Neural progenitor cell (in vitro differentiated cells): ENCODE measurements around the gene R3HDM4. TPM values are rescaled to one million over a fixed set of nuclear protein-coding genes. Genes with fewer than 3 reads are reported as not detected.

ENCODE experiments used
- DNase-seq: peaks from one replicate; pipeline ENCODE4 v3.0.0-alpha.2; 2016; ENCODE audit warnings: low spot score
- H2AFZ ChIP-seq: fragments of 200-600 bp; sonication (generic); replicated peaks from 2 replicates; pipeline ENCODE4 v1.6.1; 2016; ENCODE audit warnings: antibody characterized with exemption
- H3F3A ChIP-seq: fragments of 200-600 bp; sonication (generic); 2 replicates; pipeline ENCODE4 v1.6.1; 2016; ENCODE audit warnings: antibody characterized with exemption, low read depth
- H3K27ac ChIP-seq: fragments of 200-600 bp; sonication (generic); 2 replicates; pipeline ENCODE4 v1.5.1; 2016; ENCODE audit warnings: mild to moderate bottlenecking
- H3K27me3 ChIP-seq: fragments of 200-600 bp; sonication (generic); 2 replicates; pipeline ENCODE4 v1.6.1; 2016; ENCODE audit warnings: mild to moderate bottlenecking, moderate library complexity
- H3K36me3 ChIP-seq: fragments of 200-600 bp; sonication (generic); 2 replicates; pipeline ENCODE4 v1.5.1; 2016
- H3K4me1 ChIP-seq: fragments of 200-600 bp; sonication (generic); 2 replicates; pipeline ENCODE4 v1.6.1; 2016; ENCODE audit warnings: mixed run types
- H3K4me2 ChIP-seq: fragments of 200-600 bp; sonication (generic); 2 replicates; pipeline ENCODE4 v1.6.1; 2016
- H3K4me3 ChIP-seq: fragments of 200-600 bp; sonication (generic); 2 replicates; pipeline ENCODE4 v1.5.1; 2016
- H3K79me2 ChIP-seq: fragments of 200-600 bp; sonication (generic); 2 replicates; pipeline ENCODE4 v1.6.1; 2016; ENCODE audit warnings: low read depth
- H3K9ac ChIP-seq: fragments of 200-600 bp; sonication (generic); 2 replicates; pipeline ENCODE4 v1.6.1; 2016
- H3K9me3 ChIP-seq: fragments of 200-600 bp; sonication (generic); 2 replicates; pipeline ENCODE4 v1.5.1; 2016; ENCODE audit warnings: low read depth
- H4K20me1 ChIP-seq: fragments of 200-600 bp; sonication (generic); 2 replicates; pipeline ENCODE4 v1.6.1; 2016; ENCODE audit warnings: low read depth
- H3K27ac Mint-ChIP-seq: 3 replicates; pipeline ENCODE4 v1.8.0; 2021; ENCODE audit warnings: mixed read lengths
- H3K27me3 Mint-ChIP-seq: 2 replicates; pipeline ENCODE4 v1.8.0; 2022; ENCODE audit warnings: low read depth, mild to moderate bottlenecking, inconsistent platforms, moderate library complexity, mixed read lengths; ENCODE audit not compliant: insufficient read depth
- H3K36me3 Mint-ChIP-seq: 3 replicates; pipeline ENCODE4 v1.8.0; 2021; ENCODE audit warnings: mixed read lengths
- H3K4me1 Mint-ChIP-seq: 3 replicates; pipeline ENCODE4 v1.8.0; 2021; ENCODE audit warnings: mixed read lengths
- H3K4me3 Mint-ChIP-seq: 3 replicates; pipeline ENCODE4 v1.8.0; 2021; ENCODE audit warnings: mild to moderate bottlenecking, moderate library complexity, mixed read lengths
- H3K9me3 Mint-ChIP-seq: 3 replicates; pipeline ENCODE4 v1.8.0; 2020; ENCODE audit warnings: mixed read lengths
- EZH2 ChIP-seq: fragments of 200-600 bp; sonication (generic); IDR thresholded peaks from 2 replicates; pipeline ENCODE4 v1.6.1; 2017; ENCODE audit warnings: antibody characterized with exemption, mild to moderate bottlenecking, moderate library complexity
- EZH2phosphoT487 ChIP-seq: fragments of 200-600 bp; sonication (generic); IDR thresholded peaks from 2 replicates; pipeline ENCODE4 v1.6.1; 2017; ENCODE audit warnings: antibody characterized with exemption
- total RNA-seq: library from RNA; depleted of rRNA; stranded (reverse); fragments of >200 nt; gene quantifications from 2 replicates; pipeline ENCODE4 v1.2.3, GENCODE V29; 2015; ENCODE audit warnings: low replicate concordance
- TF ChIP-seq, protein P1 (sequence below): fragments of 200-600 bp; sonication (generic); IDR thresholded peaks from 2 replicates; pipeline ENCODE4 v1.5.1; 2017; ENCODE audit warnings: antibody characterized with exemption, mild to moderate bottlenecking

Gene R3HDM4
- total RNA-seq, 1 donor from 2014 or later, result 22.7 TPM

DNA sequence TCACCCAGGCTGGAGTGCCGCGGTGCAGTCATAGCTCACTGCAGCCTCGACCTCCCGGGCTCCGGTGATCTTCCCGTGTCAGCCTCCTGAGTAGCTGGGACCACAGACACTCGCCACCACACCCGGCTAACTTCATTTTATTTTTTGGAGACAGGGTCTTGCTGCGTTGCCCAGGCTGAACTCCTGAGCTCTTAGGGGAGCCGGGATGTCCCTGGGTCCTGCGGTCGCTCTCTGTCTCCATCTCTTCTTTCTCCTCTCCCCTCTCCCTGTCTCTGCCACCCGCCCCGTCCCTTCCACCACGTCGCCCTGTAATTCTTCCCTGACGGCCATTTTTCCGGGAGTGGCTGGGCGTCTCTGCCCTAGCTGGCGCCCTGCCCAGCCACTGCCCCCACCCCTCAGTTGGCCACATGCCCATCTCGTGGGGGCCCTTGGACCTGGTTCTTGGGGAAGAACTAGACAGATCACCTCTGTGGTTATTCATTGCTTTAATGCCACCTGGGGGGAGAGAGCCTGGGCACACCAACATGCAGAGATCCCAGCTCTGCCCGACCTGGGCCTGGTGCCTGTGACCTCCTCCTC is 31.7 kb upstream of the R3HDM4 start:
- Mint-ChIP-seq H3K9me3 (no peaks in the 10 kb centered on the region), H3K27ac (no peak overlapping the region), H3K36me3 (peaks cover 17% of the 10 kb centered on the region), H3K4me3 (no peak overlapping the region), H3K27me3 (peaks cover 8% of the 10 kb centered on the region), H3K4me1 (peaks cover 10% of the 10 kb centered on the region)
- H3K4me3 ChIP-seq, result no peak overlapping the region
- no peaks in the 10 kb centered on the region for H3F3A ChIP-seq
- no peaks in the 10 kb centered on the region for H3K4me1 ChIP-seq
- TF ChIP-seq EZH2phosphoT487, result no peak
- no peak for TF ChIP-seq EZH2
- no peak overlapping the region for H3K27ac ChIP-seq
- H3K9me3 ChIP-seq, result no peaks in the 10 kb centered on the region
- no peaks in the 10 kb centered on the region for H3K27me3 ChIP-seq
- H2AFZ ChIP-seq, result no peak overlapping the region
- no peaks in the 10 kb centered on the region for H3K36me3 ChIP-seq
- H3K4me2 ChIP-seq, result no peak overlapping the region
- peaks cover 89% of the 10 kb centered on the region for H3K79me2 ChIP-seq
- peaks cover 95% of the 10 kb centered on the region for H4K20me1 ChIP-seq
- H3K9ac ChIP-seq, result no peak overlapping the region
- no peak for DNase-seq

DNA sequence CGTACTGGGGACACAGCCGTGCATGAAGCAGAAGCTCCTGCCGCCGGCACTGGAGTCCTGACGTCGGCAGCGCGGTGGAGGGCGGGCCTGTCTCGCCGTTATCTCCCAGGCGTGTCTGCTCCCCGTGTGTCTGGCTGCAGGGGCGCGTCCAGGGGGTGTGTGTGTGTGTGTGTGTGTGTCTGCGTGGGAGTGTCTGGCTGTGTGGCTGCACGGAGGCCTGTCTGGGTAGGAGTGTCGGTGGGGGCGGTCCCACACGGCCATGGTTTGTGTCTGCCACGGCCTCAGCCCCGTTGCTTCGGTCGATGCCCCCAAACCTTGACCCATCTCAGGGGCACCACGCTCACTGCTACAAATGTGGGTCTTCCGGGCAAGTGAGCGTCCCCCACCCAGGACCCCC is 31.1 kb upstream of the R3HDM4 start:
- H3K79me2 ChIP-seq, result peaks cover 95% of the 10 kb centered on the region

DNA sequence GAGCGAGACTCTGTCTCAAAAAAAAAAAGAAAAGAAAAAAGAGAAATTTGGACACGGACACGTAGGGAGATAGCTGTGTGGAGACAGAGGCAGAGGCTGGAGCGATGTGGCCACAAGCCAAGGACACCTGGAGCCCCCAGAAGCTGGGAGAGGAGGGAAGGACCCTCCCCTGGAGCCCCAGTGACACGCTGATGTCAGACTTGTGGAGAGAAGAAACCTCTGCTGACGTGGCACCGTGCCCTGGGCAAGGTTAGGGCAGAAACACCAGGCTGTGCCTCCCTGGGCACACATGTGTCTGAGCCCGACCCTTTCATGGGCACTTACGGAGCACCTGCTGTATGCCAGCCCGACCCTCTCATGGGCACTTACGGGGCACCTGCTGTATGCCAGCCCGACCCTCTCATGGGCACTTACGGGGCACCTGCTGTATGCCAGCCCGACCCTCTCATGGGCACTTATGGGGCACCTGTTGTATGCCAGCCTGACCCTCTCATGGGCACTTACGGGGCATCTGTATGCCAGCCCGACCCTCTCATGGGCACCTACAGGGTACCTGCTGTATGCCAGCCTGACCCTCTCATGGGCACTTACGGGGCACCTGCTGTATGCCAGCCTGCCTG is 30.6 kb upstream of the R3HDM4 start:
- Histone ChIP-seq H3F3A (no peaks in the 10 kb centered on the region), H3K27me3 (no peaks in the 10 kb centered on the region), H2AFZ (no peak overlapping the region), H3K4me2 (no peak overlapping the region), H3K9ac (no peak overlapping the region), H3K79me2 (peaks cover 96% of the 10 kb centered on the region), H3K4me1 (no peaks in the 10 kb centered on the region), H3K9me3 (no peaks in the 10 kb centered on the region), H3K27ac (no peak overlapping the region), H4K20me1 (peaks cover 93% of the 10 kb centered on the region), H3K36me3 (no peaks in the 10 kb centered on the region), H3K4me3 (no peak overlapping the region)
- H3K4me1 Mint-ChIP-seq, result peaks cover 10% of the 10 kb centered on the region
- H3K27me3 Mint-ChIP-seq, result peaks cover 8% of the 10 kb centered on the region
- no peak for DNase-seq
- H3K27ac Mint-ChIP-seq, result no peak overlapping the region
- TF ChIP-seq EZH2 (no peak), EZH2phosphoT487 (no peak)
- TF ChIP-seq, protein P1, sequence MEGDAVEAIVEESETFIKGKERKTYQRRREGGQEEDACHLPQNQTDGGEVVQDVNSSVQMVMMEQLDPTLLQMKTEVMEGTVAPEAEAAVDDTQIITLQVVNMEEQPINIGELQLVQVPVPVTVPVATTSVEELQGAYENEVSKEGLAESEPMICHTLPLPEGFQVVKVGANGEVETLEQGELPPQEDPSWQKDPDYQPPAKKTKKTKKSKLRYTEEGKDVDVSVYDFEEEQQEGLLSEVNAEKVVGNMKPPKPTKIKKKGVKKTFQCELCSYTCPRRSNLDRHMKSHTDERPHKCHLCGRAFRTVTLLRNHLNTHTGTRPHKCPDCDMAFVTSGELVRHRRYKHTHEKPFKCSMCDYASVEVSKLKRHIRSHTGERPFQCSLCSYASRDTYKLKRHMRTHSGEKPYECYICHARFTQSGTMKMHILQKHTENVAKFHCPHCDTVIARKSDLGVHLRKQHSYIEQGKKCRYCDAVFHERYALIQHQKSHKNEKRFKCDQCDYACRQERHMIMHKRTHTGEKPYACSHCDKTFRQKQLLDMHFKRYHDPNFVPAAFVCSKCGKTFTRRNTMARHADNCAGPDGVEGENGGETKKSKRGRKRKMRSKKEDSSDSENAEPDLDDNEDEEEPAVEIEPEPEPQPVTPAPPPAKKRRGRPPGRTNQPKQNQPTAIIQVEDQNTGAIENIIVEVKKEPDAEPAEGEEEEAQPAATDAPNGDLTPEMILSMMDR, result no peak
- H3K4me3 Mint-ChIP-seq, result no peak overlapping the region
- H3K36me3 Mint-ChIP-seq, result peaks cover 19% of the 10 kb centered on the region
- no peaks in the 10 kb centered on the region for H3K9me3 Mint-ChIP-seq

More for the DNA sequence above, 31.1 kb upstream of the R3HDM4 start:
- Mint-ChIP-seq H3K27ac (no peak overlapping the region), H3K27me3 (peaks cover 8% of the 10 kb centered on the region), H3K4me3 (no peak overlapping the region), H3K9me3 (no peaks in the 10 kb centered on the region), H3K36me3 (peaks cover 19% of the 10 kb centered on the region), H3K4me1 (peaks cover 10% of the 10 kb centered on the region)
- no peak for DNase-seq
- TF ChIP-seq EZH2phosphoT487, result no peak
- TF ChIP-seq, protein P1, result no peak
- TF ChIP-seq EZH2, result no peak
- H3K4me2 ChIP-seq, result no peak overlapping the region
- no peaks in the 10 kb centered on the region for H3K4me1 ChIP-seq
- no peaks in the 10 kb centered on the region for H3K9me3 ChIP-seq
- no peak overlapping the region for H3K4me3 ChIP-seq
- peaks cover 95% of the 10 kb centered on the region for H4K20me1 ChIP-seq
- H3K27ac ChIP-seq, result no peak overlapping the region
- no peaks in the 10 kb centered on the region for H3F3A ChIP-seq
- no peaks in the 10 kb centered on the region for H3K36me3 ChIP-seq
- H3K27me3 ChIP-seq, result no peaks in the 10 kb centered on the region
- H2AFZ ChIP-seq, result no peak overlapping the region
- H3K9ac ChIP-seq, result no peak overlapping the region

DNA sequence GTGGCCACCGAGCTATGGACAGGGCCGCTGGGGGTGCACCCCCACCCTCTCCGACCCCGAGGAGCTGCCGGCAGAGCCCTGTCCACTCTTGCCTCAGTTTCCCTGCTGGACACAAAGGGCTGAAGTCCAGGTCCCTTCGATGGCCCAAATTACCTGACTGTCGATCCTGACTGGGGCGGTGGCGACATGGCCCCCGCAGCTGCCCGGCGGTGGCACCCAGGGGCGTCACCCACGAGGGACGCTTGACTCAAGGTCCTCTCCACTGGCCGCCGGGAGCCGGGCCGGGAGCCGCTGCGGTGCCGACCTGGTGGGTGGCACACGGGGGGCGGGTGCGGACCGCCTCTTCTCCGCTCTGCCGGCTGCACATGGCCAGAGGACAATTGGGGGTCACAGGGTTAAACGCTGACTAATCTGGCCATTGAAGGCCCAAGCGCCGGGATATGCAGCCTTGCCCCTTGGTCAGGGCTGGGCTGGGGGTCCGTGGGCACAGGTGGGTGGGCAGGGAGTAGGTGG is 29.2 kb upstream of the R3HDM4 start:
- Histone ChIP-seq H3K27me3 (no peaks in the 10 kb centered on the region), H3K4me2 (no peak overlapping the region), H3K9me3 (no peaks in the 10 kb centered on the region), H3K4me1 (no peaks in the 10 kb centered on the region), H3K4me3 (no peak overlapping the region), H4K20me1 (peaks cover 91% of the 10 kb centered on the region), H3K79me2 (peaks cover 95% of the 10 kb centered on the region), H3F3A (no peaks in the 10 kb centered on the region), H3K9ac (no peak overlapping the region), H3K27ac (no peak overlapping the region), H3K36me3 (no peaks in the 10 kb centered on the region), H2AFZ (no peak overlapping the region)
- Mint-ChIP-seq H3K27ac (no peak overlapping the region), H3K27me3 (peaks cover 8% of the 10 kb centered on the region), H3K9me3 (no peaks in the 10 kb centered on the region), H3K36me3 (peaks cover 24% of the 10 kb centered on the region), H3K4me1 (peaks cover 14% of the 10 kb centered on the region), H3K4me3 (no peak overlapping the region)
- TF ChIP-seq EZH2phosphoT487, result no peak
- TF ChIP-seq EZH2, result no peak
- TF ChIP-seq, protein P1, result no peak
- no peak for DNase-seq
